OCI-LY3 (cell line): ENCODE data around the gene IRGQ.

Source experiments
- CTCF ChIP-seq: fragments of 200-600, 300-600 bp; sonication (generic); IDR thresholded peaks from 2 replicates; pipeline ENCODE4 v1.5.1; 2014; ENCODE audit warnings: antibody characterized with exemption, low read length, low read depth
- EZH2phosphoT487 ChIP-seq: fragments of 200-600 bp; shearing (Covaris generic); IDR thresholded peaks from 2 replicates; pipeline ENCODE4 v1.6.1; 2018; ENCODE audit warnings: antibody characterized with exemption, mixed run types, low read depth

GRCh38 chr19:43597876-43598275, 1.9 kb upstream of the IRGQ start:
- TF ChIP-seq CTCF, result no peak
- no peak for TF ChIP-seq EZH2phosphoT487
